ENCODE results near the gene MTHFD1L. TPM values are rescaled to one million over a fixed set of nuclear protein-coding genes. Genes with fewer than 3 reads are reported as not detected.
A peak's percentile ranks its signal among the peaks of the same experiment; 100 is the strongest.
"Not testable (repeated sequence)": the region's sequence is repeated elsewhere in the genome, so short reads cannot be mapped to it uniquely, and the experiment has no call there.

The MTHFD1L gene
- total RNA-seq = 39.0 and 54.1 TPM in 2 replicates
- 55.8 TPM for polyA plus RNA-seq (2012)

- peak; percentile 90 for DNase-seq (ENCODE audit: low read depth)
Observed at GRCh38 chr6:150865406-150866146, at the start of gene MTHFD1L. TSS of gene MTHFD1L (plus strand) at chr6:150865702. CDS start at chr6:150865823, 121 bp downstream.

DNA sequence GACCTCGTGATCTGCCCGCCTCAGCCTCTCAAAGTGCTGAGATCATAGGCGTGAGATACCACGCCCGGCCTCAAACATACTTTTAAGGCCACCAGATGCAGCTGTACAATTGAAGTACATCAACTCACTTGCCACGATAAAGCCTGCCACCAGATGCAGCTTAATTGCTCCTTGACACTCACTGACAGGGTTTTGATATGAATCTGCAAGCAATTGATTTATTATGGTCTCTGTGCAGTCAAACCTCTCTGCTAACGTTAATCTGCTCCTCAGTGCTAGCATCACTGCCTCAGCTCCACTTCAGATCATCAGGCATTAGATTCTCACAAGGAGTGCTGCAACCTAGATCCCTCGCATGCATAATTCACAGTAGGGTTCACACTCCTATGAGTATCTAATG lies 48.9 kb upstream of the MTHFD1L start:
- not testable (repeated sequence) for DNase-seq (ENCODE audit: low read depth)

DNA sequence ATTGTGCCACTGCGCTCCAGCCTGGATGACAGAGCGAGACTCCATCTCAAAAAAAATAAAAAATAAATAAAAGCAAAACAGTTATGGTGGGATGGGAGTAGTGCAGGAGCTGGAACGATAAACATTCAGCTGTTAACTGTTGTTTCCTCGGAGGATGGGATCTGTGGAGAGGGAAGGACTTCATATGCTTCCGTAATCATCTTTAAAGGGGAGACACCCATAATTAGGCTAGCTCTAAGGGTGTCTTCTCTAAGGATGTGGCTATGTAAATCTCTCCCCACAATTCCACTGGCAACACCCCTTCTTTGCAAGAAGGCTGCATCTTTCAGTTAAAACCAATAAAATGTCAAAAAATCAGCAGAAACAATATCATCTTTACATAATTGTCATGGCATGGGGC lies 42.6 kb upstream of the MTHFD1L start:
- DNase-seq (ENCODE audit: low read depth) = no peak

DNA sequence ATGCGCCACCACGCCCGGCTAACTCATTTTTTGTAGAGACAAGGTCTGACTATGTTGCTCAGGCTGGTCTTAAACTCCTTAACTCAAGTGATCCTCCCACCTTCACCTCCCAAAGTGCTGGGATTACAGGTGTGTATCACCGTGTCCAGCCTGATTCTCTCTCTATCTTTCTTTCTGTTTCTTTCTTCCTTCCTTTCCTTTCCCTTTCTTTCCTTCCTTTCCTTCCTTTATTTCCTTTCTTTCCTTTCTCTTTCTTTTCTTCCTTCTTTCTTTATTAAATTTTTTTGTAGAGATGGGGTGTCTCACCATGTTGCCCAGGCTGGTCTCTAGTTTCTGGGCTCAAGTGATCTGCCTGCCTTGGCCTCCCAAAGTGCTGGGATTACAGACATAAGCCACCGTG lies 38.7 kb upstream of the MTHFD1L start:
- no peak for DNase-seq (ENCODE audit: low read depth)

- DNase-seq (ENCODE audit: low read depth) = not testable (repeated sequence)
Observed at GRCh38 chr6:150828107-150828506, 37.4 kb upstream of the MTHFD1L start.

DNA sequence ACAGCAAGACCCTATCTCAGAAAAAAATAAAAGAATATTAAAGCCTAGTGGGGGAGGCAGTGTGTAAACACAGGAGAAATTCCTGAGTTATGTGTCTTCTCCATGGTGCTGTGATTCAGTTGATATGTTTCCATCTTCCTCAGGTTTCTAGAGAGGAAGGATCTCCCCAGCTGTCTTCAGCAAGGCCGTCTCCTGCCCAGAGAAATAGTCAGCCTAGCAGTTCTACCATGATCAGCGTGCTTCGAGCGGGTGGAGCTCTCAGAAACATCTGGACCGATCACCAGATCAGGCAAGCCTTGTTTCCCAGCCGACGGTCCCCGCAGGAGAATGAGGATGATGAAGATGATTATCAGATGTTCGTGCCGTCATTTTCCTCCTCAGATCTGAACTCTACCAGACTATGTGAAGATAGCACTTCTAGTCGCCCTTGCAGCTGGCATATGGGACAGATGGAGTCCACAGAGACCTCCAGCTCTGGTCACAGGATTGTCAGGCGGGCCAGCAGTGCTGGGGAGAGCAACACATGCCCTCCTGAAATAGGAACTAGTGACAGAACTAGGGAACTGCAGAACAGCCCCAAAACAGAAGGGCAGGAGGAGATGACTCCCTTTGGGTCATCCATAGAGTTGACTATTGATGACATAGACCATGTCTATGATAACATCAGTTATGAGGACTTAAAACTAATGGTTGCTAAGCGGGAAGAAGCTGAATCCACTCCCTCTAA lies 34.9 kb upstream of the MTHFD1L start:
- DNase-seq (ENCODE audit: low read depth) = peak; percentile 22

DNA sequence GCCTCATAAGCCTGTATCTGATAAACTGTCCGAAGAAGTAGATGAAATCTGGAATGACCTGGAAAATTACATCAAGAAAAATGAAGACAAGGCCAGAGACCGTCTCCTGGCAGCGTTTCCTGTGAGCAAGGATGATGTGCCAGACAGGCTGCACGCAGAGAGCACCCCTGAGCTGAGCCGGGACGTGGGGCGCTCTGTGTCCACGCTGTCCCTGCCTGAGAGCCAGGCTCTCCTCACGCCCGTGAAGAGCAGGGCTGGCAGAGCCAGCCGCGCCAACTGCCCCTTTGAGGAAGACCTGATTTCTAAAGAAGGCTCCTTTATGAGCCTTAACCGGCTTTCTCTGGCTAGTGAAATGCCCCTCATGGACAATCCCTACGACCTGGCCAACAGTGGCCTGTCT lies 33.9 kb upstream of the MTHFD1L start:
- no peak for DNase-seq (ENCODE audit: low read depth)

GRCh38 chr6:150835620-150836019 lies 29.9 kb upstream of the MTHFD1L start:
- no peak for DNase-seq (ENCODE audit: low read depth)

GRCh38 chr6:150840185-150840584 lies 25.3 kb upstream of the MTHFD1L start:
- no peak for DNase-seq (ENCODE audit: low read depth)

DNA sequence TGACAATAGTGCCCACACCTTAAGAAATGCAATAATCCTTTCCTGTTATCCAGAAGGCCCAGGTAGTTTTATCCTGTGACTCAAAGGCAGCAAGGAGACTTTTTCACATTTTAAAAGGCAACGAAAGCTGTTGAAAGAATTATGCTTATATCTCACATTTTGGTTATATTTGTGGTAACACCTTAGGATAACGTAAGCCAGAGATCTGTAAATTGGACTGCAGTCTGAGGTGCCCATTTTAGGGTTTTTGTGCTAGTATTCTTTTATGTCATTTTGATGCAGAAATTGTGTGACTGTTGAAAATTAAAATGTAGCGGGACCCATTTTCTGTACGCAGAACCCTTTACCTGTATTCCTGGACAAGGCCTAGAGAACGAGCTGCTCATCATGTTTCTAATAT lies 24.3 kb upstream of the MTHFD1L start:
- DNase-seq (ENCODE audit: low read depth) = no peak

- no peak for DNase-seq (ENCODE audit: low read depth)
Observed at GRCh38 chr6:150841697-150842096, 23.8 kb upstream of the MTHFD1L start.

DNA sequence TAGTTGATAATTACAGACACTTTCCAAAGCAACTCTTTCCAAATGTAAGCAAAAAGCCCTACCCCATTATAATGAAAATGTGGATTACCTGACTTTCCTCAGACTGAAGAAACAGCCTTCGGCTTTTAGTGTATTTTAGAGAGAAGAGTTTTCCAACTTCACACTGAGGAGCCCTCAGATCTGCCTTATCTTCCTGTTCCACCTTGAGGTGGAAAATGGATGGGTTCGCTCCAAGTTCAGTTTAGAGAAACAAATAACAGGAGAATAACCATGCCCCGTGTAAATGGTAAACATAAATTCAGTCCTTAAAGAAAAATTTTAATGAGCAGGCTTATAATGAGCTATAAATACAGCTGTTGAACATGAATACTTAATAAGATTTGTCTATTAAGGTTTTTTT lies 21.1 kb upstream of the MTHFD1L start:
- no peak for DNase-seq (ENCODE audit: low read depth)

DNA sequence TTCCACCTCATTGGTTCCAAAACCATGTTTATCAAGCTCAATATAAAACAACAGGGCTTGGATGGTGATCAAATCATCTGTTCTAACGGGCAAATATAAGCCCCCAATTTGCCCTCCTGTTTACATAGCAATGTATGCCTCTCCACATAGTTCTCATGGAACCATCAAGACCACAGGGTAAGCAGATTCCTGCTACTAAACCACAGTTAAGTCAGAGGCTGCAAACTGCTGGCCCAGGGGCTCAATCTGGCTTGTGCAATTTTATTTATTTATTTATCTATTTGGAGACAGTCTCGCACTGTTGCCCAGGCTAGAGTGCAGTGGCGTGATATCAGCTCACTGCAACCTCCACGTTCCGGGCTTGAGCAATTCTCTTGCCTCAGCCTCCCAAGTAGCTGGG lies 18.9 kb upstream of the MTHFD1L start:
- DNase-seq (ENCODE audit: low read depth) = no peak

- no peak for DNase-seq (ENCODE audit: low read depth)
Observed at GRCh38 chr6:150848400-150848799, 17.1 kb upstream of the MTHFD1L start.

DNA sequence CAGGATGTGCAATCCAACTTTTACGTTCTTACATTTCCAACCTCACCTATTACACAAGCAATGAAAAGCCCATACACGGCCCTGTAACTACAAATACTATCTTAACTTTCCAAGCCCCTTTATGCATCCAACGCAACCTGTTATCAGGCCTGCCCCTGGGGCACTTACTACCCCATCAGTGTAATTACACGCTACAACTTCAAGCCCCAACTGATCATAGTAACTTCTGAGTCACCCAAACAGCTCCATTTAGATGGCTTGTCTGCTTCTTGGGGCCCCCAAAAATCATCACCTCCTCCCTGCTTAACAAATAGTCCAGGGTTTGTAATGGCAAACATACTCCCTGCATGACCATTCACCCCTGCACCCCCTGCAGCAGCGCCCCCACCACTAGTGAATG lies 11.1 kb upstream of the MTHFD1L start:
- DNase-seq (ENCODE audit: low read depth) = not testable (repeated sequence)

DNA sequence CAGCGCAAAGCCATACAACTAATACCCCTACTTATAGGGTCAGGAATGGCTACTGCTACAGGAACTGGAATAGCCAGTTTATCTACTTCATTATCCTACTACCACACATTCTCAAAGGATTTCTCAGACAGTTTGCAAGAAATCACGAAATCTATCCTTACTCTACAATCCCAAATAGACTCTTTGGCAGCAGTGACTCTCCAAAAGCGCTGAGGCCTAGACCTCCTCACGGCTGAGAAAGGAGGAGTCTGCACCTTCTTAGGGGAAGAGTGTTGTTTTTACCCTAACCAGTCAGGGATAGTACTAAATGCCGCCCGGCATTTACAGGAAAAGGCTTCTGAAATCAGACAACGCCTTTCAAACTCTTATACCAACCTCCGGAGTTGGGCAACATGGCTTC lies 10.3 kb upstream of the MTHFD1L start:
- DNase-seq (ENCODE audit: low read depth) = not testable (repeated sequence)

DNA sequence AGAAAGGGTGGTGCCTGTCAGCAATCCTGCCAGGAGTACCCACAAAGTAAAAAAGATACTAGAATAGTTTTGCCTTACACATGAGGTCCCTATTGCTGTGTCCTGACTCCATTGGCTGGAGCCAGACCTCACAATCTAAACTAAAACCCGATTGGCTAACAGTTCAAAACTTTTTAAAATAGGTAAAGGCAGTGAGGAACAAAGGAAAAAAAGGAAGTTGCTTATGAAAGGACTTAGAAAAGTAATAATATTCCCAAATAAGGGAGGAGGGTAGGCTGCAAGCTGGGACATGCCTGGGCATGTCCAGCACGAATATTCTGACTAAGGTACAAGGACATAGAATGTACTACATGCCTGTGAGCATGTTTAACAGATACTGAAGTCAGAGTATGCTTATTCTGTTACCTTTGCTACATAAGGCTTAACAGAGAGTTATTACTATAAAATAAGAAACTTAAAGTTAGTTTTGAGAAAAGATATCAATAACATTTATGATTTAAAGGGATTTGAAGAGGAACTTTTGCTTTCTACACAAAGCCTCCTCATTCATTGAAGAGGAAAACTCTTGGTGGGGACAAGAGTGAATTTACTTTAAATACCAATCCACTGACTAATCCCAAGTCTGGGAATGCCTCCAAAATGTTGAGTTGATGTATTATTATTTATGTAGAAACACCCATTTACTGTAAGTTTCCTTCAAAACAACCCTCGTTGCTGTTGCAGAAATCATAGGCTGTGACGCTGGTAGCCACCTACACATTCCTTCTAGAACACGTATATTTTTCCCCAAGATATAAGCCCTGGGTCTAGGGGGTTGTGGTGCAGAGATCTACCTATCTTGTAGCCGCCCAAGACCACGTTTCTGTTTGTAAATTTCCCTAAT lies 8.2 kb upstream of the MTHFD1L start:
- DNase-seq (ENCODE audit: low read depth) = peak; percentile 77

DNA sequence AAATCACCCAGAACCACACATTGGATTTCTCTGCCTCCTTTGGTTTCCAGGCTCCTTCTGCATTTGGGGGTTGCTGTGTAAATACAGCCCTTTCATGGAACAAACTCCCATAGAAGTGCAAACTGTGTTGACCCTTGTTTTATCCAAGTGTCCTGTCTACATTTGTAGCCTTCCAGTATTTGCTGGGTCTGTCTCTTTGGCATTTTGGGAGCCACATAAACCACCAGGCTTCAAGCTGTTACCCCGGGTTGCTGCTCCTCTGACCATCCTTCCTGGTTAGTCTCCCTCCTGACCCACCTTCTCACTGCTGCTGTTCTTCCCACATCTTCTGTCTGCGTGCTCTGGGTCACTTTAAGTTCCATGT lies 7.6 kb upstream of the MTHFD1L start:
- DNase-seq (ENCODE audit: low read depth) = no peak

GRCh38 chr6:150861448-150862168 lies 3.9 kb upstream of the MTHFD1L start:
- DNase-seq (ENCODE audit: low read depth) = not testable (repeated sequence)

DNA sequence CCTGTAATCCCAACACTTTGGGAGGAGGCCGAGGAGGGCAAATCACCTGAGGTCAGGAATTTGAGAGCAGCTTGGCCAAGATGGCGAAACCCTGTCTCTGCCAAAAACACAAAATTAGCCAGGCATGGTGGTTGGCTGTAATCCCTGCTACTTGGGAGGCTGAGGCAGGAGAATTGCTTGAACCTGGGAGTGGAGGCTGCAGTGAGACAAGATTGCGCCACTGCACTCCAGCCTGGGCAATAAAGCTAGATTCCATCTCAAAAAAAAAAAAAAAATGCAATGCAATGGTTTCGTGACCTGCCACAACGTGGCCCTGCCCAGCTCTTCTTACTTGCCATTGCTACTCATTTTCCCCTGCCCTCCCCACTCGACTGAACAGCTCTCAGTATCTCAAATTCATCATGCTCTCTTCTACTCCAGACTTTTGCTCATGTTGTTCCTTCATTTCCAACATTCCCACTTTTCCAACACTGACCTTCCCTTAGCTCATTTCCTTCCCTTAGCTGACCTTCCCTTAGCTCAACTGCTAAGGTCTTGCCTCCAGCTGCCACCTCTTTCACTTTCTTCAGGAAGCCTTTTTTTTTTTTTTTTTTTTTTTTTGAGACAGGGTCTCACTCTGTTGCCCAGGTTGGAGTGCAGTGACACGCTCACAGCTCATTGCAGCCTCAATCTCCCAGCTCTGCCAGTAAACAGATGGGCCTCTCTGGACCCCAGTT lies 2.1 kb upstream of the MTHFD1L start:
- no peak for DNase-seq (ENCODE audit: low read depth)

DNA sequence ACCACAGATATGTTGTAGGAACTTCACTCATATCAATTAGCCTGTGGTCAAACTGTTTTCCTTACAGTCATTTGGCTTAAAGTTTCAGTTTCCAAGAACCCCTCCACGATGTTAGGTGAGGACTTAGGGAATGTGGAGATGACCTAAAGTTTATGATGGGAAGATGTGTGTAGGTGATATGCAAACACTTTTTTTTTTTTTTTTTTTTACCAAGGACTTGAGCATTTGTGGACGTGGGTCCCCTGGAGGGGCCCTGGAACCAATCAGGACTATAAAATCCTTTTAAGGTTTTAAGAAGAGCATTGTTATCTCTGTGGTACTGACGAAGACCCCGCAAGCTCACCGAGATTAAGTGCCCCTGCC lies 478 bp upstream of the MTHFD1L start:
- no peak for DNase-seq (ENCODE audit: low read depth)

Measured in myocyte (in vitro differentiated cells).